ENCODE data around the gene AKR1C4. TPM values are rescaled to one million over a fixed set of nuclear protein-coding genes. Genes with fewer than 3 reads are reported as not detected.
"Not testable (repeated sequence)": the region's sequence is repeated elsewhere in the genome, so short reads cannot be mapped to it uniquely, and the experiment has no call there.

The AKR1C4 gene
- total RNA-seq, 4 donors from 2014 or later, result not detected

GRCh38 chr10:5198386-5198785 is 1.7 kb downstream of the AKR1C4 start:
- H3K4me1 ChIP-seq, result no peaks in the 10 kb centered on the region
- H3K27me3 ChIP-seq, result no peaks in the 10 kb centered on the region
- TF ChIP-seq CTCF (IDR thresholded peaks at IDR 0.05), result no peak
- no peak for TF ChIP-seq POLR2A (IDR thresholded peaks at IDR 0.05)
- no peaks in the 10 kb centered on the region for H3K36me3 ChIP-seq
- no peak overlapping the region for H3K27ac ChIP-seq
- no peak overlapping the region for H3K4me3 ChIP-seq
- intact Hi-C loops (cut with DNase I; ENCODE audit: low total_unique reads), result no loop called here
- H3K9me3 ChIP-seq, result no peaks in the 10 kb centered on the region
- DNase-seq, result no peak

- Histone ChIP-seq H3K27ac (no peak overlapping the region), H3K36me3 (no peaks in the 10 kb centered on the region), H3K4me3 (no peak overlapping the region), H3K4me1 (no peaks in the 10 kb centered on the region), H3K9me3 (no peaks in the 10 kb centered on the region), H3K27me3 (no peaks in the 10 kb centered on the region)
- DNase-seq, result no peak
- intact Hi-C loops (cut with DNase I; ENCODE audit: low total_unique reads), result no loop called here
- no peak for TF ChIP-seq POLR2A (IDR thresholded peaks at IDR 0.05)
- TF ChIP-seq CTCF (IDR thresholded peaks at IDR 0.05), result no peak
Measured at GRCh38 chr10:5199398-5199797, 2.8 kb downstream of the AKR1C4 start.

GRCh38 chr10:5206799-5207198 is 10.2 kb downstream of the AKR1C4 start:
- TF ChIP-seq POLR2A (IDR thresholded peaks at IDR 0.05), result no peak
- DNase-seq, result no peak
- intact Hi-C loops (cut with DNase I; ENCODE audit: low total_unique reads), result no loop called here
- H3K9me3 ChIP-seq, result no peaks in the 10 kb centered on the region
- no peak overlapping the region for H3K27ac ChIP-seq
- no peak overlapping the region for H3K4me3 ChIP-seq
- no peaks in the 10 kb centered on the region for H3K36me3 ChIP-seq
- H3K4me1 ChIP-seq, result no peaks in the 10 kb centered on the region
- no peaks in the 10 kb centered on the region for H3K27me3 ChIP-seq

- H3K9me3 ChIP-seq; H3K4me3 ChIP-seq; H3K36me3 ChIP-seq; H3K4me1 ChIP-seq; H3K27ac ChIP-seq; DNase-seq; H3K27me3 ChIP-seq; intact Hi-C loops (cut with DNase I; ENCODE audit: low total_unique reads): not testable (repeated sequence)
Measured at GRCh38 chr10:5209776-5210175, 13.1 kb downstream of the AKR1C4 start.

- H3K36me3 ChIP-seq; H3K4me1 ChIP-seq; H3K27me3 ChIP-seq; H3K4me3 ChIP-seq; DNase-seq; H3K27ac ChIP-seq; intact Hi-C loops (cut with DNase I; ENCODE audit: low total_unique reads); H3K9me3 ChIP-seq: not testable (repeated sequence)
Measured at GRCh38 chr10:5210261-5210660, 13.6 kb downstream of the AKR1C4 start.

GRCh38 chr10:5211696-5212536 is 15.3 kb downstream of the AKR1C4 start:
- TF ChIP-seq POLR2A (IDR thresholded peaks at IDR 0.05) (no peak), CTCF (IDR thresholded peaks at IDR 0.05) (no peak)
- DNase-seq, result no peak
- Histone ChIP-seq H3K4me1 (no peaks in the 10 kb centered on the region), H3K27ac (no peak overlapping the region), H3K9me3 (no peaks in the 10 kb centered on the region), H3K27me3 (no peaks in the 10 kb centered on the region), H3K4me3 (no peak overlapping the region), H3K36me3 (no peaks in the 10 kb centered on the region)
- intact Hi-C loops (cut with DNase I; ENCODE audit: low total_unique reads), result no loop called here
